Transverse colon (tissue), 4 donors: ENCODE data around the gene CDC45.

Experiments
- CTCF ChIP-seq, 5 experiments: fragments of 200-600 bp in 3 of 5; fragments of 450-650 bp in 2 of 5; sonication (generic) in 3 of 5; IDR thresholded peaks; 1 replicate in 2 of 5; 2 replicates in 3 of 5; pipeline ENCODE4 v1.5.1; 2016 to 2017; ENCODE audit warnings: antibody characterized with exemption in 5 of 5, inconsistent platforms in 3 of 5, mild to moderate bottlenecking in 2 of 5, moderate library complexity in 1 of 5
- EP300 ChIP-seq: sonication (generic); formaldehyde crosslinking; IDR thresholded peaks from one replicate; pipeline ENCODE4 v1.6.1; 2017; ENCODE audit warnings: antibody characterized with exemption, low read depth
- POLR2A ChIP-seq: fragments of 450-650 bp; IDR thresholded peaks from one replicate; pipeline ENCODE4 v1.6.1; 2016; ENCODE audit warnings: antibody characterized with exemption, mild to moderate bottlenecking, moderate library complexity
- POLR2AphosphoS5 ChIP-seq, 3 donors: sonication (generic); formaldehyde crosslinking; IDR thresholded peaks; one replicate each; pipeline ENCODE4 v1.6.1; 2016; ENCODE audit warnings: antibody characterized with exemption in 3 of 3

- TF ChIP-seq CTCF (IDR thresholded peaks at IDR 0.05) (no peak), POLR2A (no peak), POLR2AphosphoS5 (IDR thresholded peaks at IDR 0.05) (no peak), EP300 (no peak)
These were observed 39.1 kb upstream of the CDC45 start for GRCh38 chr22:19440411-19441195.
